Neural cell (in vitro differentiated cells): ENCODE measurements around the gene EDN1. TPM values are rescaled to one million over a fixed set of nuclear protein-coding genes. Genes with fewer than 3 reads are reported as not detected.

ENCODE experiments used
- H2AFZ ChIP-seq: fragments of 200-600, 300-800 bp; sonication (generic), shearing (Covaris generic); 2 replicates; pipeline ENCODE4 v1.6.0; 2014; ENCODE audit warnings: low read depth, mild to moderate bottlenecking, antibody characterized with exemption, low read length, moderate library complexity
- H3F3A ChIP-seq: fragments of 200-600 bp; shearing (Covaris generic); 2 replicates; pipeline ENCODE4 v1.6.1; 2016; ENCODE audit warnings: mild to moderate bottlenecking, moderate library complexity, mixed read lengths, antibody characterized with exemption, low read length; ENCODE audit not compliant: insufficient read depth, poor library complexity, severe bottlenecking
- H3K27ac ChIP-seq: fragments of 200-600, 300-800 bp; sonication (generic), shearing (Covaris generic); 2 replicates; pipeline ENCODE4 v1.5.1; 2014; ENCODE audit warnings: mild to moderate bottlenecking, low read length, moderate library complexity
- H3K27me3 ChIP-seq: fragments of 300-800, 200-600 bp; sonication (generic), shearing (Covaris generic); 2 replicates; pipeline ENCODE4 v1.6.0; 2014; ENCODE audit warnings: mild to moderate bottlenecking, low read depth, low read length, moderate library complexity; ENCODE audit not compliant: insufficient read depth
- H3K36me3 ChIP-seq: fragments of 300-800, 200-600 bp; sonication (generic), shearing (Covaris generic); 2 replicates; pipeline ENCODE4 v1.5.1; 2014; ENCODE audit warnings: mild to moderate bottlenecking, antibody characterized with exemption, low read length, moderate library complexity; ENCODE audit not compliant: insufficient read depth
- H3K4me2 ChIP-seq: fragments of 300-800, 200-600 bp; sonication (generic), shearing (Covaris generic); 2 replicates; pipeline ENCODE4 v1.6.0; 2014; ENCODE audit warnings: mild to moderate bottlenecking, low read length
- H3K4me3 ChIP-seq: fragments of 300-800, 200-600 bp; sonication (generic), shearing (Covaris generic); 2 replicates; pipeline ENCODE4 v1.5.1; 2014; ENCODE audit warnings: mild to moderate bottlenecking, low read length, moderate library complexity
- H3K79me2 ChIP-seq: fragments of 200-600 bp; shearing (Covaris generic); replicated peaks from 2 replicates; pipeline ENCODE4 v1.6.0; 2014; ENCODE audit warnings: mild to moderate bottlenecking, low read length, moderate library complexity; ENCODE audit not compliant: insufficient read depth
- H3K9ac ChIP-seq: fragments of 300-800, 200-600 bp; sonication (generic), shearing (Covaris generic); 2 replicates; pipeline ENCODE4 v1.6.1; 2016; ENCODE audit warnings: mild to moderate bottlenecking, low read length, mixed read lengths
- H3K9me2 ChIP-seq: fragments of 200-600 bp; shearing (Covaris generic); 2 replicates; pipeline ENCODE4 v1.6.1; 2016; ENCODE audit warnings: mild to moderate bottlenecking, low read length, mixed read lengths; ENCODE audit not compliant: insufficient read depth
- H3K9me3 ChIP-seq: fragments of 200-600, 300-800 bp; sonication (generic), shearing (Covaris generic); 2 replicates; pipeline ENCODE4 v1.6.1; 2016; ENCODE audit warnings: mild to moderate bottlenecking, mixed run types, low read length, moderate library complexity, mixed read lengths
- H4K20me1 ChIP-seq: fragments of 200-600 bp; shearing (Covaris generic); 2 replicates; pipeline ENCODE4 v1.6.1; 2016; ENCODE audit warnings: mild to moderate bottlenecking, mixed run types; ENCODE audit not compliant: insufficient read depth
- EP300 ChIP-seq: fragments of 450-650 bp; conservative IDR thresholded peaks from 2 replicates; pipeline ENCODE4 v1.6.1; 2014; ENCODE audit warnings: antibody characterized with exemption, mild to moderate bottlenecking, moderate library complexity; ENCODE audit not compliant: poor library complexity, severe bottlenecking
- EZH2 ChIP-seq: fragments of 200-600, 300-800 bp; shearing (Covaris generic), sonication (generic); IDR thresholded peaks from 2 replicates; pipeline ENCODE4 v1.6.1; 2014; ENCODE audit warnings: antibody characterized with exemption, low read length, borderline replicate concordance, mild to moderate bottlenecking; ENCODE audit not compliant: insufficient read depth, poor library complexity, severe bottlenecking
- MXI1 ChIP-seq: fragments of 450-650 bp; conservative IDR thresholded peaks from 2 replicates; pipeline ENCODE4 v1.6.1; 2014; ENCODE audit warnings: antibody characterized with exemption, mild to moderate bottlenecking; ENCODE audit not compliant: poor library complexity, severe bottlenecking
- POLR2AphosphoS5 ChIP-seq: IDR thresholded peaks from 2 replicates; pipeline ENCODE4 v1.6.1; 2012
- RAD21 ChIP-seq: fragments of 450-650 bp; conservative IDR thresholded peaks from 2 replicates; pipeline ENCODE4 v1.6.1; 2014; ENCODE audit warnings: antibody characterized with exemption, mild to moderate bottlenecking, moderate library complexity
- REST ChIP-seq: IDR thresholded peaks from 2 replicates; pipeline ENCODE4 v1.6.1; 2012; ENCODE audit warnings: borderline replicate concordance
- SMC3 ChIP-seq: fragments of 450-650 bp; conservative IDR thresholded peaks from 2 replicates; pipeline ENCODE4 v1.6.1; 2014; ENCODE audit warnings: antibody characterized with exemption, mild to moderate bottlenecking, moderate library complexity; ENCODE audit not compliant: poor library complexity
- TAF1 ChIP-seq: IDR thresholded peaks from 2 replicates; pipeline ENCODE4 v1.6.1; 2012; ENCODE audit warnings: low read depth
- polyA plus RNA-seq: library from polyadenylated mRNA; depleted of rRNA; stranded (reverse); fragments of >200 nt; gene quantifications from 2 replicates; pipeline ENCODE4 v1.2.3, GENCODE V29; 2014
- TF ChIP-seq, protein P1 (sequence below): fragments of 450-650 bp; IDR thresholded peaks from 2 replicates; pipeline ENCODE4 v1.5.1; 2014; ENCODE audit warnings: antibody characterized with exemption, mild to moderate bottlenecking, moderate library complexity; ENCODE audit not compliant: poor library complexity, severe bottlenecking

Gene EDN1
- polyA plus RNA-seq, 1 donor from 2014 or later: 2.2 TPM

DNA sequence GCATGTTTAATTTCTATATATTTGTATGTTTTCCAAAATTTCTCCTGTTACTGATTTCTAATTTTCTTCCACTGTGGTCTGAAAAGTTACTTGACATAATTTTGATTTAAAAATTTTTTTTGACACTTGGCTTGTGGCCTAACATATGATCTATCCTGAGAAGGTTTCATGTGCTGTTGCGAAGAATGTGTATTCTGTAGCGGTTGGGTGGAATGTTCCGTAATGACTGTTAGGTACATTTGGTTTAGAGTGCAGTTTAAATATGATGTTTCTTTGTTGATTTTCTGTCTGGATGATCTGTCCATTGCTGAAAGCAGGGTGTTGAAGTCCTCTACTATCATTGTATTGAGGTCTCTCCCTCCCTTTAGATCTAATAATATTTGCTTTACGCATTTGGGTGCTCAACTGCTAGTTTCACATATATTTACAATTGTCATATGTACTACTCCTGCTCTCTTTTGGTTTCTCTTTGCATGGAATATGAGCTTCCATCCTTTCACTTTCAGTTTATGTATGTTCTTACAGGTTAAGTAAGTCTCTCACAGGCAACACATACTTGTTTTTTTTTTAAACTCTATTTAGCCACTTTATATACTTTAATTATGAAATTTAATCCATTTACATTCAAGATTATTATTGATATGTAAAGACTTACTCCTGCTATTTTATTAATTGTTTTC lies 19.5 kb upstream of the EDN1 start:
- TF ChIP-seq MXI1 (no peak), SMC3 (no peak), EP300 (no peak), TAF1 (no peak), EZH2 (no peak), POLR2AphosphoS5 (no peak), REST (no peak)
- TF ChIP-seq, protein P1, sequence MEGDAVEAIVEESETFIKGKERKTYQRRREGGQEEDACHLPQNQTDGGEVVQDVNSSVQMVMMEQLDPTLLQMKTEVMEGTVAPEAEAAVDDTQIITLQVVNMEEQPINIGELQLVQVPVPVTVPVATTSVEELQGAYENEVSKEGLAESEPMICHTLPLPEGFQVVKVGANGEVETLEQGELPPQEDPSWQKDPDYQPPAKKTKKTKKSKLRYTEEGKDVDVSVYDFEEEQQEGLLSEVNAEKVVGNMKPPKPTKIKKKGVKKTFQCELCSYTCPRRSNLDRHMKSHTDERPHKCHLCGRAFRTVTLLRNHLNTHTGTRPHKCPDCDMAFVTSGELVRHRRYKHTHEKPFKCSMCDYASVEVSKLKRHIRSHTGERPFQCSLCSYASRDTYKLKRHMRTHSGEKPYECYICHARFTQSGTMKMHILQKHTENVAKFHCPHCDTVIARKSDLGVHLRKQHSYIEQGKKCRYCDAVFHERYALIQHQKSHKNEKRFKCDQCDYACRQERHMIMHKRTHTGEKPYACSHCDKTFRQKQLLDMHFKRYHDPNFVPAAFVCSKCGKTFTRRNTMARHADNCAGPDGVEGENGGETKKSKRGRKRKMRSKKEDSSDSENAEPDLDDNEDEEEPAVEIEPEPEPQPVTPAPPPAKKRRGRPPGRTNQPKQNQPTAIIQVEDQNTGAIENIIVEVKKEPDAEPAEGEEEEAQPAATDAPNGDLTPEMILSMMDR: no peak
- Histone ChIP-seq H4K20me1 (no peaks in the 10 kb centered on the region), H3K9me3 (no peaks in the 10 kb centered on the region), H3K4me3 (no peak overlapping the region), H3K27me3 (no peaks in the 10 kb centered on the region), H3K36me3 (no peaks in the 10 kb centered on the region), H2AFZ (no peak overlapping the region), H3K4me2 (no peak overlapping the region), H3K27ac (no peak overlapping the region), H3K9ac (no peak overlapping the region), H3K79me2 (no peaks in the 10 kb centered on the region), H3F3A (no peaks in the 10 kb centered on the region), H3K9me2 (no peaks in the 10 kb centered on the region)

- Histone ChIP-seq H4K20me1 (no peaks in the 10 kb centered on the region), H3F3A (no peaks in the 10 kb centered on the region), H3K36me3 (no peaks in the 10 kb centered on the region), H3K9ac (no peak overlapping the region), H3K79me2 (no peaks in the 10 kb centered on the region), H3K27me3 (no peaks in the 10 kb centered on the region), H3K4me3 (no peak overlapping the region), H3K9me3 (no peaks in the 10 kb centered on the region), H3K4me2 (no peak overlapping the region), H3K27ac (no peak overlapping the region), H2AFZ (no peak overlapping the region), H3K9me2 (no peaks in the 10 kb centered on the region)
- TF ChIP-seq TAF1 (no peak), RAD21 (no peak), MXI1 (no peak), SMC3 (no peak), POLR2AphosphoS5 (no peak), EP300 (no peak), EZH2 (no peak), REST (no peak)
- TF ChIP-seq, protein P1: no peak
Measured at GRCh38 chr6:12271594-12271993, 18.6 kb upstream of the EDN1 start.
